OCI-LY7 (cell line): ENCODE measurements around the gene CASKIN1. TPM values are rescaled to one million over a fixed set of nuclear protein-coding genes. Genes with fewer than 3 reads are reported as not detected.

ENCODE experiments used
- BruUV-seq: library from RNA; stranded (reverse); fragments of 400-500 nt; replicated peaks from 2 replicates; lab custom pipeline; 2021; lab: Mats Ljungman, UMichigan
- CTCF ChIA-PET: fragments of 300-600 bp; sonication (Branson Sonifier 250); formaldehyde crosslinking; loops from one replicate; lab custom pipeline; 2022; ENCODE audit warnings: antibody characterized with exemption; ENCODE audit not compliant: unreplicated experiment; lab: Charles Lee
- POLR2A ChIA-PET: fragments of 300-600 bp; sonication (Branson Sonifier 250); formaldehyde crosslinking; loops from one replicate; lab custom pipeline; 2022; ENCODE audit warnings: antibody characterized with exemption; lab: Charles Lee
- DNase-seq: peaks from one replicate; pipeline ENCODE4 v3.0.0-alpha.2; 2015; ENCODE audit warnings: low spot score
- H2AFZ ChIP-seq: fragments of 200-600 bp; sonication (generic), shearing (Covaris generic); 2 replicates; pipeline ENCODE4 v1.6.1; 2014; ENCODE audit warnings: mild to moderate bottlenecking, antibody characterized with exemption, low read length, moderate library complexity
- H3K27ac ChIP-seq: fragments of 200-600 bp; sonication (generic); 2 replicates; pipeline ENCODE4 v1.5.1; 2014; ENCODE audit warnings: mixed run types, low read depth, mild to moderate bottlenecking, moderate library complexity, low read length, inconsistent platforms; ENCODE audit not compliant: poor library complexity, severe bottlenecking
- H3K36me3 ChIP-seq: fragments of 200-600 bp; sonication (generic); 2 replicates; pipeline ENCODE4 v1.6.1; 2014; ENCODE audit warnings: mild to moderate bottlenecking, antibody characterized with exemption, low read length, moderate library complexity, mixed read lengths; ENCODE audit not compliant: insufficient read depth
- H3K4me1 ChIP-seq: fragments of 200-600 bp; sonication (generic); 2 replicates; pipeline ENCODE4 v1.5.1; 2014; ENCODE audit warnings: mild to moderate bottlenecking, low read length; ENCODE audit not compliant: insufficient read depth, poor library complexity, severe bottlenecking
- H3K4me2 ChIP-seq: fragments of 200-600 bp; sonication (generic); 2 replicates; pipeline ENCODE4 v1.6.1; 2014; ENCODE audit warnings: mild to moderate bottlenecking, low read length
- H3K4me3 ChIP-seq: fragments of 200-600 bp; sonication (generic); 2 replicates; pipeline ENCODE4 v1.5.1; 2014; ENCODE audit warnings: mild to moderate bottlenecking, low read depth, low read length; ENCODE audit not compliant: poor library complexity, severe bottlenecking
- H3K79me2 ChIP-seq: fragments of 200-600 bp; sonication (generic); 2 replicates; pipeline ENCODE4 v1.6.1; 2016; ENCODE audit warnings: low read depth, mild to moderate bottlenecking, low read length, moderate library complexity, mixed read lengths; ENCODE audit not compliant: insufficient read depth
- H3K9me2 ChIP-seq: fragments of 200-600 bp; sonication (generic); 2 replicates; pipeline ENCODE4 v1.6.1; 2016; ENCODE audit warnings: mild to moderate bottlenecking, low read length, mixed read lengths; ENCODE audit not compliant: insufficient read depth
- H3K9me3 ChIP-seq: fragments of 200-600 bp; sonication (generic); 2 replicates; pipeline ENCODE4 v1.6.1; 2014; ENCODE audit warnings: mild to moderate bottlenecking, mixed run types, low read length, mixed read lengths
- H4K20me1 ChIP-seq: fragments of 200-600 bp; sonication (generic); 2 replicates; pipeline ENCODE4 v1.6.1; 2014; ENCODE audit warnings: mild to moderate bottlenecking, antibody characterized with exemption, low read length, moderate library complexity, mixed read lengths; ENCODE audit not compliant: insufficient read depth
- CTCF ChIP-seq: fragments of 200-600 bp; sonication (generic); conservative IDR thresholded peaks from 2 replicates; pipeline ENCODE4 v1.5.1; 2014; ENCODE audit warnings: mild to moderate bottlenecking, antibody characterized with exemption, low read length, moderate library complexity, mixed read lengths
- EZH2phosphoT487 ChIP-seq: fragments of 200-600 bp; sonication (generic); IDR thresholded peaks from 2 replicates; pipeline ENCODE4 v1.6.1; 2018; ENCODE audit warnings: low read depth, borderline replicate concordance, mild to moderate bottlenecking, mixed run types, antibody characterized with exemption, low read length, moderate library complexity, mixed read lengths
- intact Hi-C: fragments of 100-400 bp; cut with micrococcal nuclease; formaldehyde crosslinking; loops from one replicate; pipeline ENCODE4 v1.10.0; 2022; ENCODE audit not compliant: unreplicated experiment
- total RNA-seq, 2 experiments: library from RNA; depleted of rRNA in 1 of 2; stranded (reverse); fragments of >200 nt in 1 of 2; shearing (Covaris generic) in 1 of 2; gene quantifications; 2 replicates each; pipeline ENCODE4 v1.2.3, GENCODE V29; 2014 to 2022

CASKIN1 gene
- total RNA-seq, 2 experiments from 2014 or later, result 0.06 to 0.09 TPM

DNA sequence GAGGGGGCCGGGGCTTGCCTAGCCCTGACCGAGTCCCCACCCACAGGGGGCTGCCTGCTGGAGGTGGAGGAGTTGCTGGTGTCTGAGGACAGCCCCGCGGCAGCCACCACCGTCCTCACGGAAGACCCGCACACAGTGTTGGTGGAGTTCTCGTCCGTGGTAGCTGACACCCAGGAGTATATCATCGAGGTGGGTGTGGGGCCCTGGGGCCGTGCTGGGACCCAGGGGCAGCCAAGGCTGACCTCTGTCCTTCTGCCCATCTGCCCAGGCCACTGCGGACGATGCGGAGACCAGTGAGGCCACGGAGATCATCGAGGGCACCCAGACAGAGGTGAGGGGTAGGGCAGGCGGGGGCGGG is 38.4 kb upstream of the CASKIN1 start:
- TF ChIP-seq EZH2phosphoT487 (no peak), CTCF (no peak)
- DNase-seq, result no peak
- intact Hi-C loops, result no loop called here
- Histone ChIP-seq H3K9me3 (no peaks in the 10 kb centered on the region), H3K4me3 (no peak overlapping the region), H3K36me3 (peaks cover 79% of the 10 kb centered on the region), H3K27ac (no peak overlapping the region), H3K79me2 (no peaks in the 10 kb centered on the region), H3K9me2 (no peaks in the 10 kb centered on the region), H3K4me1 (no peaks in the 10 kb centered on the region), H3K4me2 (no peak overlapping the region), H4K20me1 (no peaks in the 10 kb centered on the region), H2AFZ (no peak overlapping the region)
- CTCF ChIA-PET, result no interaction called here
- BruUV-seq, result no TSS peak
- POLR2A ChIA-PET, result no interaction called here

DNA sequence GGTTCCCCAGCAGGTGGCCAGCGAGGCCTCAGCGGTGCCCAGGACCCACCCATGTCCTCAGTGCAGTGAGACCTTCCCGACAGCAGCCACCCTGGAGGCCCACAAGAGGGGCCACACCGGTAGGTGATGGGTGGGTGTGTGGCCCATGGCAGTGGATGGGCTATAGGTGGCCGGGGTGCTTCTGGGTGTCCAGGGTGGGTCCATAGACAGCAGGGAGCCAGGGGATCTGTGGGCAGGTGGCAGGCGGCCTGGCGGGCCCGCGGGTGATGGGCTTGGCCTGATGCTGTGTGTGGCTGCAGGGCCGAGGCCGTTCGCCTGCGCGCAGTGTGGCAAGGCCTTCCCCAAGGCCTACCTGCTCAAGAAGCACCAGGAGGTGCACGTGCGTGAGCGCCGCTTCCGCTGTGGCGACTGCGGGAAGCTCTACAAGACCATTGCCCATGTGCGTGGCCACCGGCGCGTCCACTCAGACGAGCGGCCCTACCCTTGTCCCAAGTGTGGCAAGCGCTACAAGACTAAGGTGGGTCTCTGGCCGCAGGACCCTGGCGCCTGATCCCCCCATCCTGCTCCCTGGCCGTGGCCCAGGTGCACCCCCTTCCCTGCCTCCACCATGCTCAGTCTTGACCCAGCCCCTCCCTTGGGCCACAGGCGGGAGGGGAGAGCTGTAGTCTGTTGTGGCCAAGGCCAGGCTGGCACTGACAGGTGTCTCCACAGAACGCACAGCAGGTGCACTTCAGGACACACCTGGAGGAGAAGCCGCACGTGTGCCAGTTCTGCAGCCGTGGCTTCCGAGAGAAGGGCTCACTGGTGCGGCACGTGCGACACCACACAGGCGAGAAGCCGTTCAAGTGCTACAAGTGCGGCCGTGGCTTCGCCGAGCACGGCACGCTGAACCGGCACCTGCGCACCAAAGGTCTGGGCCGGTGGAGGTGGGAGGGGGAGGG is 37.7 kb upstream of the CASKIN1 start:
- BruUV-seq, result no TSS peak
- DNase-seq, result no peak

More for the DNA sequence above, 37.7 kb upstream of the CASKIN1 start:
- Histone ChIP-seq H3K4me1 (no peaks in the 10 kb centered on the region), H3K79me2 (no peaks in the 10 kb centered on the region), H3K4me3 (no peak overlapping the region), H3K9me3 (no peaks in the 10 kb centered on the region), H4K20me1 (no peaks in the 10 kb centered on the region), H3K4me2 (no peak overlapping the region), H3K27ac (no peak overlapping the region), H3K36me3 (peaks cover 79% of the 10 kb centered on the region), H3K9me2 (no peaks in the 10 kb centered on the region), H2AFZ (no peak overlapping the region)
- intact Hi-C loops, result no loop called here
- TF ChIP-seq CTCF (no peak), EZH2phosphoT487 (no peak)
- ChIA-PET POLR2A (no interaction called here), CTCF (no interaction called here)
